GM18526 (cell line): Measurements from ENCODE around the gene PLEKHA5.

Source experiments
- POLR2A ChIP-seq: IDR thresholded peaks from 3 replicates; pipeline ENCODE4 v1.6.1; 2011; ENCODE audit not compliant: insufficient read length; ENCODE audit errors: extremely low read depth

PLEKHA5 gene

GRCh38 chr12:19223695-19224094 is 94.2 kb downstream of the PLEKHA5 start:
- no peak for TF ChIP-seq POLR2A

- no peak for TF ChIP-seq POLR2A
Measured at GRCh38 chr12:19224746-19225145, 95.2 kb downstream of the PLEKHA5 start.

GRCh38 chr12:19227190-19227879 is 97.8 kb downstream of the PLEKHA5 start:
- TF ChIP-seq POLR2A = no peak

GRCh38 chr12:19227880-19228210 is 98.3 kb downstream of the PLEKHA5 start:
- TF ChIP-seq POLR2A = no peak

GRCh38 chr12:19230299-19230866 is 100.8 kb downstream of the PLEKHA5 start:
- no peak for TF ChIP-seq POLR2A

GRCh38 chr12:19230896-19231295 is 101.4 kb downstream of the PLEKHA5 start:
- no peak for TF ChIP-seq POLR2A

- no peak for TF ChIP-seq POLR2A
Measured at GRCh38 chr12:19234171-19234704, 104.7 kb downstream of the PLEKHA5 start.

GRCh38 chr12:19234981-19235871 is 105.7 kb downstream of the PLEKHA5 start:
- no peak for TF ChIP-seq POLR2A

GRCh38 chr12:19236656-19237055 is 107.1 kb downstream of the PLEKHA5 start:
- TF ChIP-seq POLR2A = no peak

GRCh38 chr12:19238540-19238939 is 109.0 kb downstream of the PLEKHA5 start:
- TF ChIP-seq POLR2A = no peak

GRCh38 chr12:19239102-19239501 is 109.6 kb downstream of the PLEKHA5 start:
- TF ChIP-seq POLR2A = no peak

GRCh38 chr12:19239616-19240234 is 110.2 kb downstream of the PLEKHA5 start:
- no peak for TF ChIP-seq POLR2A

- no peak for TF ChIP-seq POLR2A
Measured at GRCh38 chr12:19242581-19242980, 113.0 kb downstream of the PLEKHA5 start.

- TF ChIP-seq POLR2A = no peak
Measured at GRCh38 chr12:19243551-19243950, 114.0 kb downstream of the PLEKHA5 start.

GRCh38 chr12:19244312-19244711 is 114.8 kb downstream of the PLEKHA5 start:
- TF ChIP-seq POLR2A = no peak
